ENCODE data around the gene LTA4H.
"Not testable (repeated sequence)": the region's sequence is repeated elsewhere in the genome, so short reads cannot be mapped to it uniquely, and the experiment has no call there.

LTA4H gene

DNA sequence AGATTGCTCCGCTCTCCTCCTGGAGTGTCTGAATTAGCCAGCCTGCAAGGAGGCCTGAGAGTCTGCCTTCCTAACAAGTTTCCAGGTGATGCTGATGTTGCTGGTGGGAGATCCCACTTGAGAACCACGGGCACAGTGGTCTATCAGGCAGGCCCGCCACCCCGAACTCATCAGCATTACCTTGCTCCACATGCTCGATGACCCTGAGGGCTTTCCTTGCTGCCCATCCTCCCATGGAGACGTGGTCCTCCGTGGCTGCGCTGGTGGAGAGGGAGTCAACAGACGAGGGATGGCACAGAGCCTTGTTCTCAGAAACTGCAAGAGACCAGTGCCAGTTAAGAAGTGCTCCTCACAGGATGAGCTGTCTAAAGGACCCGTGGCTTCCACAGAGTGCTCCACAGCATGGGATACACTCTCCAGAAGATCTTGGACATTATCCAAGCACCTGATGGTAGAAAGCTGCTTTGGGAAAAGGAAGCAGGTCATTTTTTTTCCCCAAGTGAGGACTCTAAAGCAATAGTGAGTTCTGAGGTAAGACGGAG is 57.6 kb downstream of the LTA4H start:
- no peak overlapping the region for H3K27ac ChIP-seq
- TF ChIP-seq ZFX (IDR thresholded peaks at IDR 0.05): no peak
- TF ChIP-seq, protein P1, sequence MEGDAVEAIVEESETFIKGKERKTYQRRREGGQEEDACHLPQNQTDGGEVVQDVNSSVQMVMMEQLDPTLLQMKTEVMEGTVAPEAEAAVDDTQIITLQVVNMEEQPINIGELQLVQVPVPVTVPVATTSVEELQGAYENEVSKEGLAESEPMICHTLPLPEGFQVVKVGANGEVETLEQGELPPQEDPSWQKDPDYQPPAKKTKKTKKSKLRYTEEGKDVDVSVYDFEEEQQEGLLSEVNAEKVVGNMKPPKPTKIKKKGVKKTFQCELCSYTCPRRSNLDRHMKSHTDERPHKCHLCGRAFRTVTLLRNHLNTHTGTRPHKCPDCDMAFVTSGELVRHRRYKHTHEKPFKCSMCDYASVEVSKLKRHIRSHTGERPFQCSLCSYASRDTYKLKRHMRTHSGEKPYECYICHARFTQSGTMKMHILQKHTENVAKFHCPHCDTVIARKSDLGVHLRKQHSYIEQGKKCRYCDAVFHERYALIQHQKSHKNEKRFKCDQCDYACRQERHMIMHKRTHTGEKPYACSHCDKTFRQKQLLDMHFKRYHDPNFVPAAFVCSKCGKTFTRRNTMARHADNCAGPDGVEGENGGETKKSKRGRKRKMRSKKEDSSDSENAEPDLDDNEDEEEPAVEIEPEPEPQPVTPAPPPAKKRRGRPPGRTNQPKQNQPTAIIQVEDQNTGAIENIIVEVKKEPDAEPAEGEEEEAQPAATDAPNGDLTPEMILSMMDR (conservative IDR thresholded peaks at IDR 0.05): no peak

DNA sequence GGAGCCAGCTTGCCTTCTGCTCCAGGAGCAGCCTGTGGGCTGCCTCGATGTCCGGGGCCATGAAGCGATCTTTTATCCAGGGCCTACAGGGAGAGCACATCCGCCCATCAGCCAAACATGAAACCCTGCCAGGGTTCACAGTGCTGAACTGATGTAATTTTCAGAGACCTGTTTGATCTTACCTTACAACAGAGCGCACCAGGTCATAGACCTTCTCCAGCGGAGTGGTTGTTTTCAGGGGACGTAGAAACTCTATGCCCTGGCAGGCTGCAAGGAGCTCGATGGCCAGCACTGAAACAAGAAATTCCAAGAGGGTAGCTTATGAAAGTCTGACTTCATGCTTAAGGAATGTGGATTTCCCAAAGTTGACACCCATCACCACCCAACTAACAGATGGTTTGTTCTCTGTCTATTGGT is 59.0 kb downstream of the LTA4H start:
- TF ChIP-seq ZFX (IDR thresholded peaks at IDR 0.05): no peak
- TF ChIP-seq, protein P1 (conservative IDR thresholded peaks at IDR 0.05): no peak
- no peak overlapping the region for H3K27ac ChIP-seq

DNA sequence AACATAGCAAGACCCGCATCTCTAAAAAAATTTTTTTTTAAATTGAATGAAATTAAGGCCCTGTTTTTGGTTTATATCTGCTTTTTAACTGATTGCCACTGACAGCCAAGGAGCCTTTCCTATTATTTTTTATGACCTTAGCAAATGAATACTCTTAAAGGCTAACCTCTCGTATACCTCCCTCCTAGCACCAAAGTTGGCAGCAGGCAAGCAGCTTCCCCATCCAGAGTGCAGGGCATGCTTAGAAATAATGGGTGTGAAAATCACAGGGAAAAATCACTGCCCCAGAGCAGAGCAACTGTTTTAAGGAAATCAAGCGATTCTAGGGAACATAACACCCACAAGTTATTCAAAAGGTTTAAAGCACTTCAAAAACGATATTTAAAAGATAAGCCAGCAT is 59.9 kb downstream of the LTA4H start:
- no peak for TF ChIP-seq ZFX (IDR thresholded peaks at IDR 0.05)
- TF ChIP-seq, protein P1 (conservative IDR thresholded peaks at IDR 0.05): no peak
- no peak overlapping the region for H3K27ac ChIP-seq

DNA sequence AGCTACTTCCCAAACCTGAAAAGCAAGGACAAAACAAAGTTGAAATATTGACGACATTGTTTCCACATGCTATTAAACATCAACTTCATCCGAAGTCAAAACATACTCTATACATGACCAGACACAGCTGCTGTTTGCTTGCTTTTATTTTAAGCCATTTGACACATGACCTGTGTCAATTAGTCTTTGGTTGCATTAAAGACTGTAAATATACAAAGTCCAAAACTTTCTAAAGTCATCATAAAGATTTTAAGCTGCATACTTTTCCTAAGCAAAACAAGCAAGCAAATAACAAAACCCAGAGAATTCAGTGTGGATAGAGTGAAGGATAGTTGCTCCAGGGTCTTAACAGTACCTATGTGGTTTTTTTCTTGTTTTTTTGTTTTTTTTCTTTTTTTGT is 61.0 kb downstream of the LTA4H start:
- TF ChIP-seq, protein P1 (conservative IDR thresholded peaks at IDR 0.05): no peak
- TF ChIP-seq ZFX (IDR thresholded peaks at IDR 0.05): no peak
- no peak overlapping the region for H3K27ac ChIP-seq

DNA sequence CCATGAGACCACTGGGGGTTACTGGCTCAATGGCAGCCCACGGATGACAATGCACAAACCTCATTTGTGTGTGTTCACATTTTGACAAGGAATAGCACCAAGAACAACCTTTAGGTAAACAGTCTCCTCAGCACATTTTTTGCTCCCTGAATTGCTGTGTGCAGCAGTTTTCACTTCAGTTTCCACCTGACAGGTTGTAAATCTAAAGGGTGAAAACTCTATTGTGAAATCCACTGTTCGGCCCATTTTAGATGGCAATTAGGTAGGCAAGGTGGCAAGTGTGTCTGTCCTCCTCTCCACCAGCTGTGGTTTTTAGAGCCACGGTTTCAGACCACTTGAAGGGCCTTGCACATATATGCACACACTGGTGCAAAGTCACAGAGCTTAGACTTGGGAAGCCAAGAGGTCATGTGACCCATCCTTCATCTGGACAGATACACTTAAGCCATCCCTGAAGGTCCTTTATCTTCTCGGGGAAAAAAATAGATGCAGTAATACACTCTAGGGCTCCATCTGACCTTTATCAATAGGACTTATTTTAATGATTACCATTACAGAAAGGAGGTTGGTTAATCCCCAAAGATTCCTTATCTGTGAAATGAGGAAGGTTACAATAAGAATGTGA is 62.4 kb downstream of the LTA4H start:
- TF ChIP-seq, protein P1 (conservative IDR thresholded peaks at IDR 0.05): no peak
- H3K27ac ChIP-seq: no peak overlapping the region

DNA sequence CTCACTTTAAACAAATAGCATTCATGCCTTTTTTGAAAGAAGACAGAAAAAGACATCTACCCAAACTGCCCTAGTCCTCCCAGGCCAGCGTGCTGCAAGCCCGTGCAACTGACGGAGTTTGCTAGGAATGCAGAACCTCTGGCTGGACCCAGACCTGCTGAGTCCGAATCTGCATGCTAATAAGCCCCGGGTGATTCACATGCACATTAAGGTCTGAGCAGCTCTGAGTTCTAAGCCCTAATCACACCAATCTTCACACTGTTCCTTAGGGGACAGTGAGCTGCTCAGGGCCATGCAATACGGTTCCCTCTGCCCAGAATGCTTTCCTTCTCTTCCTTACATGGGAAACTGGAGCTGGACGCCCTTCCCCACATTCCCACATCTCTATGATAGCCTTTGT is 64.5 kb downstream of the LTA4H start:
- no peak for TF ChIP-seq ZFX (IDR thresholded peaks at IDR 0.05)
- TF ChIP-seq, protein P1 (conservative IDR thresholded peaks at IDR 0.05): no peak
- H3K27ac ChIP-seq: no peak overlapping the region

DNA sequence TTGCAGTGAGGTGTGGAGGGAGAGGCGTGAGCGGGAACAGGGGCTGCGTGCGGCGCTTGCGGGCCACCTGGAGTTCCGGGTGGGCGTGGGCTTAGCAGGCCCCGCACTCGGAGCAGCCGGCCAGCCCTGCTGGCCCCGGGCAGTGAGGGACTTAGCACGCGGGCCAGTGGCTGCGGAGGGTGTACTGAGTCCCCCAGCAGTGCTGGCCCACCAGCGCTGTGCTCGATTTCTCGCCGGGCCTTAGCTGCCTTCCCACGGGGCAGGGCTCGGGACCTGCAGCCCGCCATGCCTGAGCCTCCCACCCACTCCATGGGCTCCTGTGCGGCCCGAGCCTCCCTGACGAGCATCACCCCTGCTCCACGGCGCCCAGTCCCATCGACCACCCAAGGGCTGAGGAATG is 66.3 kb downstream of the LTA4H start:
- H3K27ac ChIP-seq: not testable (repeated sequence)

DNA sequence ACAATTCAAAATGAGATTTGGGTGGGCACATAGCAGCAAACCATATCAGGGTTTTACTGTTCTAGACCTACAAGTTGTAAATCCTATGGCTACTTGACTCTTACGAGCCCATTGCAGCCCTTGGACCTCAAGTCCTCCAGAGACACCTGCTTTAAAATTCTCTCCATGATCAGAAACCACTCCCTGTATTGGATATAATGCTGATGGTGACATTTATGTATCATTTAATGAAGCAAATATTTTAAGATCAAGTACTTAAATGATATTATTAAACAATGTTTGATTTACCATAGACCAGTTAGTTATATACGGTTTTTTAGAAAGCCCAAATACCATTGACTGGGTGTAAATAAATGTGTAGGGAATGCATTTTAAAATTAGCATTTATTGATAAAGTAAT is 68.1 kb downstream of the LTA4H start:
- TF ChIP-seq ZFX (IDR thresholded peaks at IDR 0.05): no peak
- TF ChIP-seq, protein P1 (conservative IDR thresholded peaks at IDR 0.05): no peak
- no peak overlapping the region for H3K27ac ChIP-seq
